GM18508 (cell line): Measurements from ENCODE around the gene ENTPD5.
"Not testable (repeated sequence)": the region's sequence is repeated elsewhere in the genome, so short reads cannot be mapped to it uniquely, and the experiment has no call there.

Source experiments
- ATAC-seq: cut with Tn5 transposase; IDR thresholded peaks from one replicate; pipeline ENCODE4 v1.9.1; 2021; ENCODE audit warnings: moderate number of reproducible peaks; ENCODE audit not compliant: insufficient read depth, unreplicated experiment

The ENTPD5 gene

DNA sequence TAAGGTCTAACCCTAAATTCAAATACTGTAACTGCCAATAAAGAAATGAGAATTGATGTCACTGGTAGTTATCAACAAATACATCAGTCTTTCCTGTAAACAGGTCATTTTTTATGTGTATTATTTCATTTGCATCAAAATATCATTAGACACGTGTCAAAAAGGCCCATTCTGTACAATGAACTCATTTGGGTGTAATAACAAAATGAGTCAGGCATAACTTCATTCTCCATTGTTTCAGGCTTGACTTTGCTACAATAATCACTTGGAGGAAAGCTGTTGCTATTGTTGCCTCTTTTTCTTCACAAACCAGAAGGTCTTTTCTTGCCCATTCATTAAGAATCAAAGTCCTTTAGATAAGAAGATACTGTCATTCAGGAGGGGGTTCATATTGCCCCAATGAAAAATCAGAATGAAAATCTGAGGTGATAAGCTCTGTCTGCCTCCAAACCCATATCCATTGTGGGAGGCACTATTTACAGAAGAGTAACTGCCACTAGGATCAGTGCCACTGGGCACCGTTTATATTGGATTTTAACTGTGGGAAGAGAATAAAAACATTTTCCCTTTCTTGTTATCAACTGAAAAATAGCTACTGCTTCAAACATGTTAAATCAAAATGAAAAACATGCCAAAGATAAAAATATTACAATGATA is 10.1 kb downstream of the ENTPD5 start:
- no peak for ATAC-seq

DNA sequence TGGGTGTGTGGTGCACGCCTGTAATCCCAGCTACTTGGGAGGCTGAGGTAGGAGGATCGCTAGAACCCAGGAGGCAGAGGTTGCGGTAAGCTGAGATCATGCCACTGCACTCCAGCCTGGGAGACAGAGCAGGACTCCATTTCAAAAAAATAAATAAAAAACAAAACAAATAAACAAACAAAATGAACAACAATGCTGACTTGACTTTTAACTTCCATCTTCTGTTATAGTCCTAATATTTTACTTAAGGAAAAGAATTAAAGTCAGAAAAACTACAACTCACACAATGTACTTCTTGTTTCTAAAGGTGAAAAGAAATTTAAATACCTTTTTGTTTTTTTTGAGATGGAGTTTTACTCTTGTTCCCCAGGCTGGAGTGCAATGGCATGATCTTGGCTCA is 13.4 kb downstream of the ENTPD5 start:
- ATAC-seq = not testable (repeated sequence)

DNA sequence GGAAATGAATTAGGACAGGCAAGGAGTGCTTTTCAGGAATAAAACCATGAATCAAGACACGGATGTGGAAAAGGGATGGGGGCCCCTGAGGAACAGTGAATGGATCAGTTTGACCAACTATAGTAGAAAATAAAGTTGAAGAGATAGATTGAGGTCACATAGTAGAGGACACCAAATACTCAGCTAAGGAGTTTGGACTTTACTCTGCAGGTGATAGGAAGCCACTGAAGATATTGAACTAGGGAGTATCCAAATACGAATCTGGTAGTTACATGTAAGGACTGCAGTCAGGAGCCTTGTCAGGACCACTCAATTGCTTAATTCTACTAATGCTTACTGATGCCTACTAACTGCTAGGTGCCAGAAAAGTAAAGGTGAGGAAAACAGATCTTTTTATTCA is 20.4 kb downstream of the ENTPD5 start:
- no peak for ATAC-seq

DNA sequence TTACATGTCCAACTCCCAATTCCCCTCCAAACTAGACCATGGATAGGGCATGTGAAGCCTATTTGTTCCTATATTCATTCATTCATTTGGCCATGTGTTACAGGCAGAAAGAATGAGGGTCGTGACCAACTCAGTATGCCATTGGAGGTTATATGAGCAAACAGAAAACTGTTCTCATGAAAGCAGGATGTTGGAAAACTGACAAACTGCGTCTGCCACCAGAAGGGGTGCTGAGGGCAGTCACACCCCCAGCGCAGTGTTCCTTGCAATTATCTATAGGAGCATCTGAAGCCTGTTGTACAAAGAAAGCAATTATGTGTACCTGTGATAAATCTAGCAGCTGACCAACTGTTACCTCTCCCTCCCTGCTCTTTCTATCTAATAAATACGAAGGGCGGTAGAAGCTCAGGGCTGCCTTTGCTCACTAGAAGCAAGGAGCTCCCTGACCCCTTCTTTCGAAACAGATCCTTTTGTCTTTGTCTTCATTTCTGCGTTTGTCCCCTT is 21.1 kb downstream of the ENTPD5 start:
- ATAC-seq = no peak

DNA sequence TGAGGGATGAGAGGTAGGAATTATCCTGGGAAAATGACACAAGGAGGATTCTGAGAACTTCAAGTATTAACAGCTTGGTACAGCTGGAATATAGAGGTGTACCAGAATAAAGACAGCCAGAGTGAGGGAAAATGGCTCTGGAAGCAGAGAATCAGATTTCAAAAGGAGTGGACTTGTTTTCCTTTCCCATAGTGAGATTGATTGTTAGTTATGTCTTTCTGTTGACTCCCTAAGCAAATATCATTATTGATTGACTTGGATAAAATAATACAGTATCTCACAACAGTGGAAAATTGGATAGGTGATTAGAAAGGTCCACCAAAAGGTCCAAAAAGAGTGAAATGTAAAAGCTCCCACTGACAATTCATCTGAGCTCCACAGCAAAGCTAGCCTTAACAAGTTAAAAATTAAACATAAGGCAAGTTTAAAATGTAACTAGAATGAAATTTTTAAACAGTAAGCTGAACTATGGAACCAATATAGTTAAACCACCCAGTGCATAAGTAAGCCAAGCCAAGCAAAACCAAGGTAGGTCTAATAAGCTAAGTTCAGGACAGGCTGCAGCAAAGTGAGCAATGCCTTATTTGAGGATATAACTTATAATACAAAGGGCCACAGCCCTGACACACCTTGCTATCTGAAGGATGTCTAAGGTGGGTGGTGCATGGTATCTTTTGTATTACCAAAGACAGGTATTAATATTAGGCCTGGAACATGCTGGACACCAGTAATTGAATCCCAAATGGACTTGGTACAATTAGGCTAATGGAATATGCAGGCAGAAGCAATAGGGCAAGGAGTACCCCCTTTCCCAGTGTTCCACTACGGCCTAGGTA is 21.8 kb downstream of the ENTPD5 start:
- ATAC-seq = no peak

DNA sequence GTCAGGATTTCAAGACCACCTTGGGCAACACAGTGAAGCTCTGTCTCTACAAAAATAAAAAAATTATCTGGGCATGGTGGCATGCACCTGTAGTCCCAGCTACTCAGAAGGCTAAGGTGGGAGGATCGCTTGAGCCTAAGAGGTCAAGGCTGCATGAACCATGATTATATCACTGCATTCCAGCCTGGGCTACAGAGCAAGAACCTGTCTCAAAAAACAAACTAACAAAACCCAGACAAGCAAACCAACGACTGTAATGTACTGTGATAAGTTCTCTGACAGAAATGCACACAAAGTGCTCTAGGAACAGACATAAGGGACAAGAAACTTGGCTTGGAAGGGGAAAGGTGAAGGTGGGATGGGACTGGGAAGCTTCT is 22.4 kb downstream of the ENTPD5 start:
- no peak for ATAC-seq

DNA sequence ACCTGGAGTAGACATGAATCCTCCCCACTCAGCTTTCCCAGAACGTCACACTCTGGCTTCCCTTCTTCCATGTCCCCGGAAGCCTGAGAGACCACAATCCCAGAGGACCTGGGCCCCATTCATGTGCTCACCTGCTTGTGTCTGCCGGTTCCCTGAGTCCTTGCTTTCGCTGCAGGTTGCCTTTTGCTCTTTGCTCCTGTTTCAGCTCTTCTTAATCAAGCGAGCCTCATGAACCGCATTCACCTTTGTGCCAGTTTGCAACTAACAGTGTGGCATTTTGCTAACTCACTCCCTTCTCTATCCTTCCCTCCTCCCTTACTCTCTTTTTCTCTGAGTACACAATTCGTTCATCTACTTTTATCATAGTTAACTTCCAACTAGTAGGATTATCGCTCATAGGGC is 23.1 kb downstream of the ENTPD5 start:
- no peak for ATAC-seq

DNA sequence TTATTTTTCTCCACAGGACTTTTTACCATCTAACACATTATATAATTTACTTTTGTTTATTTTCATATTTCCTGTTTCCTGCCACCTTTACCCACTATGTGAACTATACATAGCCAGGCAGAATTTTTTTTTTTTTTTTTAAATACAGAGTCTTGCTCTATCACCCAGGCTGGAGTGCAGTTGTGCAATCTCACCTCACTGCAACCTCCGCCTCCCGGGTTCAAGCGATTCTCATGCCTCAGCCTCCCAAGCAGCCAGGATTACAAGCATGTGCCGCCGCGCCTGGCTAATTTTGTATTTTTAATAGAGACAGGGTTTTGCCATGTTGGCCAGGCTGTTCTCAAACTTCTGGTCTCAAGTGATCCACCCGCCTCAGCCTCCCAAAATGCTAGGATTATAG is 24.2 kb downstream of the ENTPD5 start:
- not testable (repeated sequence) for ATAC-seq

DNA sequence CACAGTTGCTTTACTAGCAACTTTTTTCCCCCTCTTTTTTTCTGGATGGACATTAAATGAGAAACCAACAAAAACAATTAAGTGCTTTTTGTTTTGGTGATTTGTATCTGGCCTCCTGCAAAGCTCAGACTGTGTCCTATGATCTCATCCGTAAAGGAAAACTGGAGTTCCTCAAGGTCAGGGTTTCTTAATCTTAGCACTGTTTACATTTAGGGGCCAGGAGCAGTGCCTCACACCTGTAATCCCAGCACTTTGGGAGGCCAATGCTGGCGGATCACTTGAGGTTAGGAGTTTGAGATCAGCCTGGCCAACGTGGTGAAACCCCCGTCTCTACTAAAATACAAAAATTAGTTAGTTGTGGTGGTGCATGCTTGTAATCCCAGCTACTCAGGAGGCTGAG is 28.0 kb downstream of the ENTPD5 start:
- ATAC-seq = no peak

DNA sequence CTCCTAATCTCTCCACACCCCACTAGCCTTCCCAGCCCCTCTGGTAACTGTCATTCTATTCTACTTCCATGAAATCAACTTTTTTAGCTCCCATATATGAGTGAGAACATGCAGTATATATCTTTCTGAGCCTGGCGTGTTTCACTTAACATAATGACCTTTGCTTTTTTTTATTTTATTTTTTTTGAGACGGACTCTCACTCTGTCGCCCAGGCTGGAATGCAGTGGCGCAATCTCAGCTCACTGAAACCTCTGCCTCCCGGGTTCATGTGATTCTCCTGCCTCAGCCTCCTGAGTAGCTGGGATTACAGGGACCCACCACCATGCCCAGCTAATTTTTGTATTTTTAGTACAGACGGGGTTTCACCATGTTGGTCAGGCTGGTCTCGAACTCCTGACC is 30.4 kb downstream of the ENTPD5 start:
- ATAC-seq = not testable (repeated sequence)

DNA sequence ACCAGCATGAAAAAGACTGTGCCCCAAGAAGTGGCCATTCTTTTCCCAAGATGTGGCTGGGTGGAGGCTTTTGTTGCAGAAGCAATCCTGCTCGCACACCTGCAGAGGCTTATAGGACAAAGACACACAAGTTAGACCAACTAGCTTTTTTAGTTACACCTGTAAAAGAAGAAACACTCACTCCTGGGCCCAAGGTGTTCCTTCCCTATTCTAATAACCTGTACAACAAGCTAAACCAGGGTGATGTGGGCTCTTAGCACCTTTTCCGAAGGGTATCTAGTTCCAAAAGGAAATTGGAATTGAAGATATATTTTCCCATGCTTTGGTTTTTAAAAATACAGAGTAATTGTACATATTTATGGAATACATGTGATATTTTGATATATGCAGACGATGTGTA is 31.0 kb downstream of the ENTPD5 start:
- no peak for ATAC-seq

DNA sequence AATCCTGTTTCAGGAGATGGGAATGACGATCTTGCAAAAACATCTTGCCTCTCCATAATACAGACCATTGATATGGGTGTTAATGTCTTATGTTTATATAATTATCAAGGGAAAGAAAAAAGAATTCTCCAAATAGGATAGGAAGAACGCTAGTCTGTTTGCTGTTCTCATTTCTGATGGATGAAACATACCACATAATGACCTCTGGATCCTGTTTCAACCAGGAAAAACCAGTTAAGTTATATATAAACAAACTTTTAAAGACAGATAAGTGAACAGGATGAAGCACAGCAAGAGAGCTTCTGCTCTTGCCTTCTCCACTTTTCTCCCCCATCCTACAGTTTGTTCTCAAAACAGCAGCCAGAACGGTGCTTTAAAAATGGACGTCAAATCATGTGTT is 41.2 kb downstream of the ENTPD5 start:
- ATAC-seq = no peak

DNA sequence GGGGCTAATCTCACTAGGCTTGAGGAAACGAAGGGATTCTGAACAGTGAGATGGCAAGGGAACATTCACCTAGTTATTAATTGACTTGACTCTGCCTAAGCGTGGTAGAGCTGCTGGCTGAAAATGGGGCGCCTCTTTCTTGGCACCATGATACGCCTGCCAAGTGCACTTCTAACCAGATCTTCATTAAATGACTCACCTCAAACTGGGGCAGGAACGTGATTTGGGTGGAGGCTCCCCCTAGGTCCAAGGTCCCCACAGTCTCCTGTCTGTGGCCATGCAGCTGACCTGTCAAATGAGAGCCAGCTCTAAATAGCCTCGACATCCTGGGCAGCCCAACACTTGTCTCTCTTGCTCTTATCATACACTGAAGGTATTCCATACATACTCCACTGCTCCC is 43.0 kb downstream of the ENTPD5 start:
- no peak for ATAC-seq

DNA sequence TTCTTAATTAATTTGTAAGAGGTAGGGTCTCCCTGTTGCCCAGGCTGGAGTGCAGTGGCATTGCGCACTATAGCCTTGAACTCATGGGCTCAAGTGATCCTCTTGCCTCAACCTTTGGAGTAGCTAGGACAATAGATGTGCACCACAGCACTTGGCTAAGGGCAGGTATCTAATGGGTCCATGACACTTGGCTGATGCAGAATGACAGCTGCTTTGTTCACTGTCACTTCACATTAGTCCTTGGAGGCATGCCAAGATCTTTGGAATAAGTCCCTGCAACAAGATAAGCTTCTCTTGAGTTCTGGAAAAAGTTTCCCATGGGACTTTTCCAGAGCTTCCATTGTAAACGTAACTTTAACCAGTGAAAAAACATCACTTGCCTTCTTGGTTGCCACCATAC is 45.6 kb downstream of the ENTPD5 start:
- no peak for ATAC-seq

DNA sequence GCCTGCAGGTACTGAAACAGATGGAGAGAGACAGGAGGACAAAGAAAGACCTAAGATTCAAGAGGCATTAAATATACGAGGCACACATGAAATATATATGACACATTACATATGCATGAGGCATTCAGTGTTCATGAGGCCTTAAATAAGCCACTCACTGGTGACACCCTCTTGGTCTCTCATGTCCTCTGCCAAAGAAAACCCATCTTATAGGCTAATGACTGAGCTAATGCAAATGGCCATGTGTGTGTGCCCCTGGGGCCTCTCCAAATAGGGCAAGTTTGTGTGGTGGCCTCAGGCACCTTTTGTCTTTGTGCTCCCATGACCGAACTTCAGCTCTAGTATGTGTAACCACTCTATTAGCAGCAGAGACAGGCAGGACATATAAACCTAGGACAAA is 50.2 kb downstream of the ENTPD5 start:
- no peak for ATAC-seq

DNA sequence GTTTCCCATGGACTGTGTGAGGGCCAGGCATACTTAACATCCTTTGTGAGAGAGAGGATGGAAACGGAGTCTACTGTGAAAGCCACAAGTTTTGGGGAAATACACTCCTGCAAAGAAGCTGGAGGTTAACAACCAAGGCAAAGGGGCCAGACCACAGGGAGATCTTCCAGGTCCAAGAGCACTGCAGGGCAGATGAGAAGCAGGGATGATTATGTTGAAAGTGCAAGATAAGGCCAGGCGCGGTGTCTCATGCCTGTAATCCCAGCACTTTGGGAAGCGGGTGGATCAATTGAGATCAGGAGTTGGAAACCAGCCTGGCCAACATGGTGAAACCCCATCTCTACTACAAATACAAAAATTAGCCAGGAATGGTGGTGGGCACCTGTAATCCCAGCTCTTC is 53.9 kb downstream of the ENTPD5 start:
- no peak for ATAC-seq

DNA sequence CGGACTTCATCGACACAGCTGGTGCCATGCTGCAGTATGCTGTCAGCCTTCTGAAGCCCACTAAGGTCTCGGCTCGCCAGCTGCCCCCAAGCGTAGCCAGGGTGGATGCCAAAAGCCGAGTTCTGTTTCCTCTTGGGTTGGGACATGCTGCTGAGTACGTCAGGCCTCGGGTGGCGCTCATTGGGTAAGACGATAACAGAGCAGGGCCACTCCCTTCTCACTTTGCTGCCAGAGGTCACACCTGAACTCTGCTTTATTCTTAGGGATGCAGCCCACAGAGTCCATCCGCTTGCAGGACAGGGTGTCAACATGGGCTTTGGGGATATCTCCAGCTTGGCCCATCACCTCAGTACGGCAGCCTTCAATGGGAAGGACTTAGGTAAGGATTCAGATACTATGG is 57.9 kb downstream of the ENTPD5 start:
- no peak for ATAC-seq

DNA sequence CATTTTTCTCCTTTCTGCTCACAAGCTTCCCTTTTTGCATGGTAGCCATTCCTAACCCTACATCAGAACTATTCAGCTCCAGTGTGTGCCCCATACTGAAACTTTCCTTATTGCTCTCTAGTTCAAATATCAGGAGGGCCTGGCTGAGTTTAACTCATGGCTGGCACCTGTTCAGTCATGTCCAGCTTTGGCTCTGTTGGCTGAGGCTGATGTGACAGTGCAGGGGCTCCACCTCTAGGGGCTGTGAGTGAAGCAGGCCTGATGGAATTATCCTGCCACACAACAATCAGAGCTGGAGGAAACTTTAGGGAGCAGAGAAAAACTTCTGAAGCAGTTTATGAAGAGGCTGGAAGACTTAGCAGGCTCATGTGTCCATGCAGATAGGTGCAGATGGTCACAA is 60.5 kb downstream of the ENTPD5 start:
- no peak for ATAC-seq

DNA sequence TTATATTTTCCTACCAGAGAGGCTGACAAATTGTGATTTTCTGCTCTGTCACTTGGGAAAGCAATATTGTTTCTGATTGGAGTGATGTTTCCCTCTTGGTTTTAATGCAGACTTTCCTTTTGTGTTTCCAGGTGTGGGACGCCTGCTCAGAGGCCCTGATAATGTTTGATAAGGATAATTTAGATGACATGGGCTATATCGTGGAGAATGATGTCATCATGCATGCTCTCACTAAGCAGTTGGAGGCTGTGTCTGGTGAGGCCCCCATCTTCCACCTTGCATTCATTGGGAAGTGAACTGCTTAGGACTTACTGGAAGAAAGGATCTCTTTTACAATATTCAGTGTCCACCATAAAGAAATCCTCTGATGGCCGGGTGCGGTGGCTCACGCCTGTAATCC is 63.4 kb downstream of the ENTPD5 start:
- ATAC-seq = no peak

DNA sequence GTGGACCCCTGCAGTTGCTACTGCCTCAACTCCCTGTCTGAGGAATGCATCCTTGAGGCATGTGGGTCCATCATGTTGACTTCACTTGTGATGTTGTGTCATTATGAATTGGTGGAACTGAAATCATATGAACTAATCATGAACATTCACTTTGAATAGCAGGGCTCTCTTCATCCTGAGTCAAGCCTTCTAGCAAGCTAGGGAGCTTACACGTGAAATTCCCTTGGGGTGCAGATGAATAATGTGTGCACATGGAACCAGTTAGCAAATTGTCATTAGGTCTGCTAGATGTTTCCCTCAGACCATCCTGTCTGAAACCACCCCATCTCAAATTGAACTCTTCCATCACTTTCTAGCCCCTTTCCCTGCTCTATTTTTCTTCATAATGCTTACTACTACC is 65.4 kb downstream of the ENTPD5 start:
- ATAC-seq = no peak

DNA sequence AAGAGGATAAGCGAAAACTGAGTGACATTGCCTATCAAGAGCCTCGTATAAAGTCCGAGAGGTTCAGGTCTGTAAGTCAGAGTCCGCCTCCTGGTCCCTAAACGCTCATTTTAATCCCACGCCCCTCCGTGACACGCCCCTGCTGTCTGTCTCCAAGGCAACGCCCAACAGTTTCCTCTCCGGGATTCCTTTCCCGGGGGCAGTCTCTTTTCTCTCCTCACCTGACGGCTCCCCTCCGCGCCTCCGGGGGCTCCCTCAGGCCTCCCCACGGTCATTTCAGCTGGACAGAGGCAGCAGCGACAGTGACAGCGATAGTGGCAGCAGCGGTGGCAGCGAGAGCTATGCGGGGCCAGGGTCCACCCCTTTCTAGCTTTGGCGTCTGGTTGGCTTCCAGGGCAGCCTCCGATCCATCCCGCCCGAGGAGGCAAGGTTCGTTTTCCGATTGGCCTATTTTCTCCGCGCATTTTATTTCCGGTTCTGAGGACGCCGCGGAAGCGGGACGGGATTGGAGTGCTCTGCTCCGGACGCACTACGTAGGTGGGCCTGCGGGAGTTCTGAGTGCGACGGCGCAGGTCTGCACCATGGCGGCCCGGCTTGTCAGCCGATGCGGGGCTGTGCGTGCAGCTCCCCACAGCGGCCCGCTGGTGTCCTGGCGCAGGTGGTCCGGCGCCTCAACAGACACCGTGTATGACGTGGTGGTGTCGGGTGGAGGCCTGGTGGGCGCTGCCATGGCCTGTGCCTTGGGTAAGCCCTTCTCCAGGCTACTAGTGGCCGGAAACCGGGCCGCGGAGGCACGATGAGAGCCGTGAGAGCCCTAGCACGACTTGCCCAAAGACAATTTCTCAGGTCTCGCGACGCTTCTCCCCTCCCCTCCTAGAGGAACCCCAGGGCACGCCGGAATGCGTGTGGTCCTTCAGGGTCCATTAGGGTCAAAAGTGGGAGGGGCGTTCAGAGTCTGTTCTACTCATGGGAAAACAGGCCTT is 69.0 kb downstream of the ENTPD5 start, which contains the start of the genes COQ6 and FAM161B:
COQ6 (plus strand) TSS at position 551 of the 983 bp plus-strand sequence; CDS start at position 582, 31 bp downstream.
FAM161B (minus strand) TSS at position 343 of the 983 bp plus-strand sequence; CDS start at position 275, 68 bp downstream.
- ATAC-seq = peak; percentile 47
